ENCODE results near the gene SIRT1.

- no peak for TF ChIP-seq EZH2 (IDR thresholded peaks at IDR 0.05; ENCODE audit: low read length, missing control alignments)
- no peak for TF ChIP-seq CTCF (conservative IDR thresholded peaks at IDR 0.05 in 1 of 2, IDR thresholded peaks at IDR 0.05 in 1 of 2; ENCODE audit: low read depth in 1 of 2, low read length in 2 of 2)
Measured at GRCh38 chr10:67841737-67842136, 42.7 kb upstream of the SIRT1 start.

Measured in fibroblast of lung (primary cell).